A172 (cell line): Measurements from ENCODE around the gene DNAJB6. TPM values are rescaled to one million over a fixed set of nuclear protein-coding genes. Genes with fewer than 3 reads are reported as not detected.

Experiments used
- DNase-seq: peaks from one replicate; pipeline ENCODE4 v3.0.0-alpha.2; 2015; ENCODE audit warnings: low spot score
- total RNA-seq: library from RNA; depleted of rRNA; stranded (reverse); fragments of >200 nt; shearing (Covaris generic); gene quantifications from 2 replicates; pipeline ENCODE4 v1.2.3, GENCODE V29; 2014

The DNAJB6 gene
- total RNA-seq, 1 experiment from 2014 or later: 201 TPM

DNA sequence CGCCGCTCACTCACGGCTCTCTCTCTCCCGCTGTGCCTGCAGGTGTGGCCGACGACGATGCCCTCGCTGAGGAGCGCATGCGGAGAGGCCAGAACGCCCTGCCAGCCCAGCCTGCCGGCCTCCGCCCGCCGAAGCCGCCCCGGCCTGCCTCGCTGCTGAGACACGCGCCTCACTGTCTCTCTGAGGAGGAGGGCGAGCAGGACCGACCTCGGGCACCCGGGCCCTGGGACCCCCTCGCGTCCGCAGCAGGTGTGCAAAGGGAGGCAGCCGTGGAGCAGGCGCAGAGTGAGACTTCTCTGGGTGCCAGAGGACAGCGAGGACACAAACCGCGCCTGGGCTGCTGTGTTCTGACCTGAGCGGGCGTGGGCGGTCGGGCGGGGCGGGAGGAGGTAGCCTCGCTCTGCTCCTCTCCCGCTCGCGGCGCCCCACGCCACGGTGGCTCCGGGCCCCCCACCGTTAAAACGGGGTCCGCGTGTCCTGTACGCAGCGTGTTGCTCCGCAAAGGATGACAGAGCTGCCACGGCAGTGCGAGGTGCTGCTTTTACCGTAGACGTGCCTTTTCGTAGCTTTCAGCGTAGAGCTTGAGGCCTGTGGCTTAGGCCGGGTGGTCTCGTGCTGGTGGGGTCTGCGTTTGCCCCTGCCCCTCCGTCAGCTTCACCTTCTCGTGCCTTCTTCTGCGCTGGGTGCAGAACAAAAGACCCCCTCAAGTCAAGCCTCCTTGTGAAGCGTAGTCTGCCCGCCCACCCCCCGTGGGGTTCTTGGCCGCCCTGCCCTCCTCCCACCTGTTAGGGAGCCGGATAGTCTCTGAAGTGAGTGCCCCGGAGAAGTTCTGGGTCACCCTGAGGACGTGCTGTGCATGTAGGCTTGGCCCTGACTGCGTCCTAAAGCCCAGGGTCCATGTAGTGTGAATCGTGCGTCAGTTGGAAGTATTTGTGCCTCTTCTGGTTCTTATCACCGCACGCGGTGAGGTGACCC is 73.2 kb downstream of the DNAJB6 start:
- DNase-seq: no peak

DNA sequence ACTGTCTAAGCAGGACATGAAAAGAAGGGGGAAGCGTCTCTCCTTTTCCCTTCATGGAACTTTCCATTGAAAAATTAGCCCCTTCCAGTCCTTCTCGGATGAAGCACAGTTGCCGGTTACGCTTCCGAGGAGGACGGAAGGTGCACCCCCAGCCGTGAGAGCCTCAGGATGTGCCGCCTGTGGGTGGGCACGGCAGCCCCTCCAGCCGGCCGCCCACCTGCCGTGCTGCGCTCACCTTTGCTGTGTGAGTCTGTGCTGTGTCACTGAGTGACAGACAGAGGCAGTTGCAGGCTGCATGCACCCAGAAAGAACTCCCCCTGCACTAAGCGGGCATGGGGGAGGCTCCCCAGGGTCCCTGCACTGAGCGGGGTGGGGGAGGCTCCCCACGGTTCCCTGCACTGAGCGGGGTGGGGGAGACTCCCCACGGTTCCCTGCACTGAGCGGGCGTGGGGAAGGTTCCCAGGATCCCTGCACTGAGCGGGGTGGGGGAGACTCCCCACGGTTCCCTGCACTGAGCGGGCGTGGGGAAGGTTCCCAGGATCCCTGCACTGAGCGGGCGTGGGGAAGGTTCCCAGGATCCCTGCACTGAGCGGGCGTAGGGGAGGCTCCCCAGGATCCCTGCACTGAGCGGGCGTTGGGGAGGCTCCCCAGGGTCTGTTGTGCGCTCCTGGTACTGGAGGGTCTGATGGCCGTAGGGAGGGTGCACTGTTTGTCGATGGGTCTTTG is 74.2 kb downstream of the DNAJB6 start:
- DNase-seq: no peak

DNA sequence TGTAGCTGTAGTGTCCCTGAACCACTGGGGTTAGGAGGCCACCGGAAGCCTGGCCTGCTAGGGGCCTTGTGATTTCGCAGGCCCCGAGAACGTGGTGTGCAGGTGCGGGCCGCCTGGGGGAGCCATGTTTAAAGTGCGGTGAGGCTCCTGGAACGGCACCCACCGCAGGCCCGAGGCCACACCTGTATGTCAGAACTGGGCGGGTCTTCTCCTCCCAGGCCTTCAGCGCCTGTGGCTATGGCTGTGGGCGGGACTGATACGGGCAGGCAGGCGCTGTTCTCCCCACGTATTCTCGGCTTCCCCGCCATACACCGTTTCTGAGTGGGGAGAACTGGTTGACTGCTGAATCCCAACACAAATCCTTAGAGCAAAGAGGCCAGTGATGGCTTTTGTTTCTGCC is 74.8 kb downstream of the DNAJB6 start:
- no peak for DNase-seq

- peak; percentile 92 for DNase-seq
These were observed 75.2 kb downstream of the DNAJB6 start for GRCh38 chr7:157412021-157412443.

GRCh38 chr7:157412491-157413180 is 75.8 kb downstream of the DNAJB6 start:
- no peak for DNase-seq

DNA sequence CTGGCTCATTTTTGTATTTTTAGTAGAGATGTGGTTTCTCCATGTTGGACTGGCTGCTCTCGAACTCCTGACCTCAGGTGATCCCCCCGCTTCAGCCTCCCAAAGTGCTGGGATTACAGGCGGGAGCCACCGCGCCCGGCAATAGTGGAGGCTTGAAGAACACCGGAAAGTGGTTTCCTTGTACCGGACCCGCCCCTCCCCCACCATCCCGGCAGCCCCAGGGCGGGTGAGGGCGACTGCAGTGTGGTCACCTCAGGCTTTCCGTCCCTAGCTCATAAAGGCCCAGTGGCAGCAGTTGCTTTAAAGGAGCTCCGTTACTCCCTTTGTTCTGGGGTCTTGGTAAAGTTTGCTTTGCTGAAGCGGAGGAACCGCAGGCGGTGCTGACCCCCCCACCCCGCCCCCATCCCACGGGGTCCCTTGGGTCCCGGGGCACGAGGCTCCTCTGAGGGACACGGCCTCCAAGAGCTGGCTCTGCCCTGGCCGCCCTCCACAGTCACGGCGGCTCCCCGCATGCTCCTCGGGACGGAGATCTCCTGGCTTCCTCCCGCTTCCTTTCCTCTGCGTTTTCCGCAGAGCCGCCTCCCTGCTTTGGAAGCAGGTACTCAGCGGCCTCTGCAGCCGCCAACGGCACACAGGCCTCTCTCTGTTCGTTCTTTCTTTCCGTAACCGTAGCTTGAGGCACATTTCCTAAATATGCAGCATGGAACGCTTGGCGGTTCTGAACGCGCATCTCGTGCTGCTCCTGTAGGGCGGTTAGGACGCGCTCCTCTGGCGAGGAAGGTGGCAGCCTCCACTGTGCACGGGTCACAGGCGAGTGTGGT is 77.3 kb downstream of the DNAJB6 start:
- DNase-seq: no peak

GRCh38 chr7:157414702-157415096 is 77.9 kb downstream of the DNAJB6 start:
- no peak for DNase-seq

DNA sequence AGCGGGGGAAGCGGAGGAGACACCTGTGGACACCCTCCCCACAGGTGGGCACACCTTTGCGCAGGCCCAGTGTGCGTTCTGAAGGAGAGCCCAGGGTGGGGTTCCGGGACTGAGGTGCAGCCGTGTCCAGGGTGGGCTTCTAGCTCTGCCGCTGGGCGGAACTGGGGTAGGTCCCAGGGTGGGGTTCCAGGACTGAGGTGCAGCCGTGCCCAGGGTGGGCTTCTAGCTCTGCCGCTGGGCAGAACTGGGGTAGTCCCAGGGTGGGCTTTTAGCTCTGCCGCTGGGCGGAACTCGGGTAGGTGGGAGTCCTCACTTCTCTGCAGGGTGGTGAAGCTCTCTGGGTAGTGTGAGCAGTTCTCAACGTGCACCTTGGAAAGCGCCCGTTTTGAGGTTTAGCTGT is 78.7 kb downstream of the DNAJB6 start:
- no peak for DNase-seq

GRCh38 chr7:157416011-157416410 is 79.2 kb downstream of the DNAJB6 start:
- no peak for DNase-seq

DNA sequence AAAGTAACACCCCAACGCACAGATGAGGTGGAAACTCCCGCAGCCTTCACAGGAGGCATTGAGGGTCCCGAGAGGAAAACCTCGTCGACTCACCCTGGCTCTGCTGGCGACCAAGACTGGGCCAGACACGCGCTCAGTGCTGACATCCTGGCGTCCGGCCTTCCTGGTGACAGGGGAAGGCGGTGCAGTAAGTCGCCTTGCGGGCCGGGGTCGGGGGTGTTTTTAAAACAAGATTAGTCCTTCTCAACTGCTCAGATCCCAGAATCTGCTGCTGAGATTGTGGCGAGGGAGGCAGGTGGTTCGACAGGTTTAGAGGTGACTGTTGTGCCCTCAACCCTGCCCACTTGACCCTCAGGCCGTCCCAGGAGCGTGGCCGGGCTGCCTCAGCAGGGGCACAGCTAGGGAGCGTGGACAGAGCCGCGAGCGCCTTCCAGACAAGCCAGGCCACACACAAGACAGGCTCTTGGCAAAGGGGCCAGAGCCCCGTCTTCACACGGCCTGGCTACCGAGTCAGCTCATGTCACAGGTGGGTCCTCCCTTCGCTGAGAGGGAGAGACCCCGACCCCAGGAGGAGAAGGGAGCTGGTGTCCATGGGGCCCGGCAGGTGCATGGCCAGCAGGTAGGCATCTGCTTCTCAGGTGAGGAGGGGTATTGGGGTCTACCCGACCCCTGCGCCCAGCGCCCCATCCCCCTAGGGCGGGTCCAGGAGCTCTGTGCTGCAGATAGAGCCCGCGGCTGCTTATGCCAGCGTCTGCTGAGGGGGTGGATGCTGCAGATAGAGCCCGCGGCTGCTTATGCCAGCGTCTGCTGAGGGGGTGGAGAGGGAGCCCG is 81.6 kb downstream of the DNAJB6 start:
- no peak for DNase-seq

DNA sequence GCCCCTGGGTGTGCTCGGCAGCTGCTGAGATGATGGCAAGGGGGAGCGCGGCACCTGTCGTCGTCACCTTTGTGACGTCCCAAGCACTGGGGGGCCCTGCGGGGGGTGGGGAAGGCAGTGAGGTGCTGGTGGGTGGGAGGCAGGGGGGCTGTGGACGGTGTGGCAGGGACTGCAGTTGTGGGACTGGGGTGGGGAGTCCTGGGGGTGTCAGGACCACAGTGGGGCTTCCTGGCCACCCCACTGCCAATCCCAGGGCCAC is 82.2 kb downstream of the DNAJB6 start:
- no peak for DNase-seq

DNA sequence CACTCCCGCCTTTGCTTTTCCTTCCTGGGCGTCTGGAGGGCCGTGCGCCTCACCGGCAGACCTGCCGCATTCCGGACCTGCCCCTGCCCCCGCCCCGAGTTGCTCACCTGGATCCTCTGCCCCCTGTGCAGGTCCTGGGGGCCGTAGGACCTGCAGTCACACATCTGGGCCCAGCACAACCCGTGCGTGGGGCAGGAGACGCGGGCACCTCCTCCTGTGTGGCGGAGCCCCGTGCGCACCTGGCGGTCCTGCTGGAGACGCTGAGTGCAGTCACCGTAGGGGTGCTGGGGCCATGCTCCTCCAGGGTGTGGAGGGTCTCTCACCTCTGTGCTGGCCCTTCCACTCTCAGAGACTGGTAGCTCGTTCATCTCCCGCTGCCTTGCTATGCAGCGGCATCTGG is 85.5 kb downstream of the DNAJB6 start:
- DNase-seq: no peak

DNA sequence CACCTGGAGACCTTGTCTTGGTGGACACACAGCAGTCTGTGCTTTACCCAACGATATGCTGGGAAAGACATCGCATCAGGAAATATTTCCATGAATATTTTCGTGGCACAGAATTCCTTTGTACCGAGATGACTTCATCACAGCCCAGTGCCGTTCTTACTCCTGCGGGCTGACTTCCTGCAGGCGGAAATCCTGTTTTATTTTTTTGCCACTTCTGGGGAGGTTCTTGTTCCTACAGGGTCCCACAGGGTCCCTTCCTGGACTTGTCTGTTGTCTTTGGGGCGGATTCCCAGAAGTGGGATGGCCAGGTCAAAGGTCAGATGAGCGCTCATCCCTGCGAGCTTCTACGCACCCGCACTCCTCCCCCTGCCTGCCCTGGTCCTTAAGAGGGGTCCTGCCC is 86.5 kb downstream of the DNAJB6 start:
- DNase-seq: no peak

- DNase-seq: no peak
These were observed 87.2 kb downstream of the DNAJB6 start for GRCh38 chr7:157423886-157424565.

DNA sequence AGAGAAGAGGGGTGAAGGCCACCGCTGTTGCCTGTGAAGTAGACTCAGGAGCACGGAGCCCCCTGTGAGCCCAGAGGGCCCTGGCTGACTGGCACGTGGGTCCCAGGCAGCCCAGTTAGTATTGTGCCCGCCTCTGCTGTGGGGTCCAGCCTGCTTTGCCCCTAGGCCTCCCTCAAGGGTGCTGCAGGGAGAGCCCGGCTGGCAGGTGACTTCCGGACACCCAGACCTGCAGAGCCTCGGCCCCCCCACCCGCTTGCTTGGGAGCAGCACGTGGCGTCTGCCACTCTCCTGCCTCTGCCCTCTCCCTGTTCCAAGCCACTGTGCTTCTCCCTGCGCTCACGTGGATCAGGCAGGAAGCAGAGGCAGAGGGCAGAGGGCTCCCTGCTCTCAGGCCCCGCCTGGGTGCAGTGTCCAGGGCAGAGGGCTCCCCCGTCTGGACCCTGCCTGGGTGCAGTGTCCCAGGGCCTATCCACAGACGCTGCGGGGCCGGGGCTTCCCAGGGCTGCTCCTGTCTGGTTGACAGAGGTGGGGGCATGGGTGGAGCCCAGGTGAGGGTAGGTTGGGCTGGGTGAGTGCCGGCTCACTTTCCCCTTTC is 88.4 kb downstream of the DNAJB6 start:
- no peak for DNase-seq

DNA sequence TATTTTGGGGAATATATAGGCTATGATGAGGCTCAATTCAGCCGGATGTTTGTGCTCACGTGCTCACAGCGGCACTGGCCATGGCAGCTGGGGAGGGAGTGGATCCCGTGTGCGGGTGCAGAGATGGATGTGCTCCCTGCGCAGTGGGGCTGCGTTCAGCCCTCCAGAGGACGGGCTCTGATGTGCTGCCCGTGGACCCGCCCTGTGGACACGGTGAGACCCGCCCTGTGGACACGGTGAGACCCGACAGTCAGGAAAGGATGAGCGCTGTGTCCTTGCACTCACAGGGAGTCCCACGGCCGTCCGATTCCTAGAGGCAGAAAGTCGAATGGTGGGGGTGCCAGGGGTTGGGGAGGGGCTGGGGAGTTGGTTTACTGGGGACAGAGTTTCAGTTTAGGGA is 89.0 kb downstream of the DNAJB6 start:
- no peak for DNase-seq

- no peak for DNase-seq
These were observed 89.9 kb downstream of the DNAJB6 start for GRCh38 chr7:157426463-157427301.

DNA sequence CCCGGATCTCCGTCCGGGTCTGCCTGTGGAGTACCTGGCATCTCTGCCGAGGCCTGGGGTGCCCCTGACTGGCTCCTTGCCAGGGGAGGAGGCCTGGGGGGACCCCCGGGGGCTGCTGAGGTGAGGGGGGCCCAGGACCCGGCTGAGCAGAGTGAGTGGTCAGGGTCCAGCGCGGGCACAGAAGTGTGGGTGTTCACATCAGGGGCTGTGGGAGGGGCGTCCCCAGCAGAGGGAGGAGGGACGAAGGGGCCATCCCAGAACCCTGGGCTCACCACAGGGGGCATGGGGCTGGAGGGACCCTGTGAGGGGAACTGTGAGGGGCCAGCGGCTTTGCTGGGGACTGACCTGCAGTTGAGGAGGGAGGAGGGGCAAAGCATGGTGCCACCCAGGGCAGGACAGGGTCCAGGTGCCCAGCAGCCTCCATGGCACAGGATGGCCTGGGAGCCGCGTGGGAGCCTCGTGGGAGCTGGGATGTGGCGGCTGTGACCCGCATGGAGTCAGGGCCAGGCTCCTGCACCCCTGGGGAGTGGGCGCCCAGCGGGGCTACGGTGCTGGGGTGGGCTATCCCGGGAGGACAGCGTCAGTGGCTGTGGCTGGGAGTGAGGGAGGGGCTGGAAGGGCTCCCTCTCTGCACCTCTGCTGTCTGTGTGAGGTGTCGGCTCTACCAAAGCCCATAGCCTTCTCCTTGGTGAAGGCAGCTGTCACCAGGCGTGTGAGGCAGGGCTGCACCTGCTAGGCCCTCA is 91.2 kb downstream of the DNAJB6 start:
- DNase-seq: no peak
